ENCODE results near the gene TASOR2. TPM values are rescaled to one million over a fixed set of nuclear protein-coding genes. Genes with fewer than 3 reads are reported as not detected.
A peak's percentile ranks its signal among the peaks of the same experiment; 100 is the strongest.

Gene TASOR2
- total and polyA plus RNA-seq, 9 of the 15 experiments (the other 6 are each of a cell fraction or from before 2014, with no cell fraction given), result 12.7 to 75.3 (median 52.3) TPM

DNA sequence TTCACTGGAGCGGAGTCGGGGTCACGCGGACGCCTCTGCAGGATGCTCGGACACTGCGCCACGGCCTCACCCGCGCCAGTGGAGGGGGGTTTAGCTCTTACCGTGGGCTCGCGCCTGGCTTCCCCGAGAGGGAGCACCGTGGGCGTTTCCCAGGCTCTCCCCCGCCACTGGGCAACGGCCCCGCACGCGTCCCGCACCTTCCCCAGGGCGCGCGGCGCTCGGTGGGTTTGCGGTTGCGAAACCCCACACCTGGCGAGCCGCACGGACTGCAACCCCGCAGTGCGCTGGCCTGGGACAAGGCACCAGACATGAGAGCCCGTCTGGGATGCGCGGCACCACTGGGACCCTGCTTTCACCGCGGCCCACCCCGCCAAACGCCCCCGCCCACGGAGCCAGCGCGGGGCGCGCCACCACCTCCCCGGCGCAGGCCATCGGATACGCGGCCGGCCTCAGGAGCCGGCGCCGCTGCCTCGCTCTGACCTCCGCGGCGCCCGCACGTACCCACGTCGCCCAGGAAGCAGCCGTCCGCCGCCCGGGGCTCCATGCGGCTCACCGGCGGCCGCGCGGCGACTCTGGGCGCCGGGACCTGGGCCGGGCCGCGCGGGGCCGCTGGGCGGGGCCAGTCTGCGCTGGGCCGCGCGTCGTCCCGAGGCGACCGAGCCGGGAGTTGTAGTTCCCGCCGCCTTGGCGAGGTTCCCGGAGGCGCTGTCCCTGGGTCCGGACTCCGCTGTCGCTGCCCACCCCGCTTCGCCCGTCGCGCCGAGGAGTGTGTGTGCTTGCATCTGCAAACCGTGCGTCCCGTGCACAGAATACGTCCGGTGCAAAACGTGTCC is 18.4 kb upstream of the TASOR2 start, which contains the start of gene ASB13 (continued):
- TF ChIP-seq HDAC1 (IDR thresholded peaks at IDR 0.05), result peak in 1 of 2 experiments; percentile 30; a peak in 1 of 4 replicates
- TF ChIP-seq TAL1 (IDR thresholded peaks at IDR 0.05), result no peak
- TF ChIP-seq ZNF217 (CRISPR knock-in tag; IDR thresholded peaks at IDR 0.05), result no peak
- TF ChIP-seq LEF1 (IDR thresholded peaks at IDR 0.05), result no peak
- peak; percentile 54; the same call in 1 of the 2 replicates for TF ChIP-seq ZNF121 (CRISPR knock-in tag; conservative IDR thresholded peaks at IDR 0.05)
- TF ChIP-seq ZBTB5 (IDR thresholded peaks at IDR 0.05), result no peak
- no peak for TF ChIP-seq ELF2 (CRISPR knock-in tag; IDR thresholded peaks at IDR 0.05)
- TF ChIP-seq NCOA1 (IDR thresholded peaks at IDR 0.05; ENCODE audit: low read depth), result no peak
- TF ChIP-seq HNRNPL (IDR thresholded peaks at IDR 0.05; ENCODE audit: low read depth, low read length), result peak; percentile 51; the same call in 1 of the 2 replicates
- no peak for TF ChIP-seq ZNF668 (CRISPR knock-in tag; IDR thresholded peaks at IDR 0.05)
- TF ChIP-seq ARHGAP35 (IDR thresholded peaks at IDR 0.05; ENCODE audit: partially characterized antibody), result no peak
- no peak for TF ChIP-seq SMARCE1 (IDR thresholded peaks at IDR 0.05)
- no peak for TF ChIP-seq ZNF12 (CRISPR knock-in tag; IDR thresholded peaks at IDR 0.05)
- TF ChIP-seq, protein P1, sequence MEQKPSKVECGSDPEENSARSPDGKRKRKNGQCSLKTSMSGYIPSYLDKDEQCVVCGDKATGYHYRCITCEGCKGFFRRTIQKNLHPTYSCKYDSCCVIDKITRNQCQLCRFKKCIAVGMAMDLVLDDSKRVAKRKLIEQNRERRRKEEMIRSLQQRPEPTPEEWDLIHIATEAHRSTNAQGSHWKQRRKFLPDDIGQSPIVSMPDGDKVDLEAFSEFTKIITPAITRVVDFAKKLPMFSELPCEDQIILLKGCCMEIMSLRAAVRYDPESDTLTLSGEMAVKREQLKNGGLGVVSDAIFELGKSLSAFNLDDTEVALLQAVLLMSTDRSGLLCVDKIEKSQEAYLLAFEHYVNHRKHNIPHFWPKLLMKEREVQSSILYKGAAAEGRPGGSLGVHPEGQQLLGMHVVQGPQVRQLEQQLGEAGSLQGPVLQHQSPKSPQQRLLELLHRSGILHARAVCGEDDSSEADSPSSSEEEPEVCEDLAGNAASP (IDR thresholded peaks at IDR 0.05), result no peak
- TF ChIP-seq TARDBP (IDR thresholded peaks at IDR 0.05), result no peak
- peak; percentile 40; the same call in 1 of the 2 replicates for TF ChIP-seq POLR2AphosphoS5 (IDR thresholded peaks at IDR 0.05; ENCODE audit: control insufficient read depth, insufficient read depth, low read depth, low read length)
- TF ChIP-seq ATF7 (IDR thresholded peaks at IDR 0.05), result no peak
- TF ChIP-seq ZNF274 (IDR thresholded peaks at IDR 0.05; ENCODE audit: borderline replicate concordance, low read depth, low read length), result no peak
- TF ChIP-seq ZNF354B (CRISPR knock-in tag; IDR thresholded peaks at IDR 0.05), result no peak
- TF ChIP-seq EHMT2 (IDR thresholded peaks at IDR 0.05), result no peak
- TF ChIP-seq HOMEZ (CRISPR knock-in tag; IDR thresholded peaks at IDR 0.05), result no peak
- no peak for TF ChIP-seq E2F1 (CRISPR knock-in tag; IDR thresholded peaks at IDR 0.05)
- TF ChIP-seq ARID3A (IDR thresholded peaks at IDR 0.05; ENCODE audit: borderline replicate concordance, low read depth, low read length), result no peak

Measured in K562 (cell line).